ENCODE measurements around the gene RGS6.

RGS6 gene

DNA sequence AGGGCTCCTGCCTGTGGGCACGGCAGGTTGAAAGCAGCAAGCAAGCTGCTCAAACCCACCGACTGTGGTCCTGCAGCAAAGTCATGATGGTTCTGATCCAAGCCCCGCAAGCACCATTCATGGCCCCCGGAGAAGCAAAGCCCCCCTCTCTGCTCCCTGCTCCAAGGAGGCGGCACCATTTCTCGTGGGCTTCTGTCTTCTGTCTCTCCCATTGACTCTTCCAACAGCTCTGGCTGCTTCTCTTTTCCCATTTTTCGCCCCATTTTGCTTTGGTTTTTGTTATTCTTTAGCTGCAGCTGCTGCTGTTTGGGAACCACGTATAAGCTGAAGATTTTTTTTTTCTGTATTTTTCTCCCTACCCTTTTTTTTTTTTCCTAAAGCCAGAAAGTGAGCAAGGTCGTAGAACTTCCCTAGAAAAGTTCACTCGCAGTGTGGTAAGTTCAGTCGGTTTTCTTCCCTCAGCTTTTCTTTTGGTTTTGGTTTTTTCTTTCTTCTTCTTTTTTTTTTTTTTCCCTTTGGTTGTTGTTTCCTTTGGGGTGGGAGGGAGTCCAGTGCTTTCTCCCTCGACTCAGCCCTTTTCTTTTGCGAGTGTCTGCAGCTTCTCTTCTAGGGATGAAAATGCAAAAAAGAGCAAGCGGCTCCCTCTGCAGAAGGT is 607.6 kb downstream of the RGS6 start:
- DNase-seq = no peak

DNA sequence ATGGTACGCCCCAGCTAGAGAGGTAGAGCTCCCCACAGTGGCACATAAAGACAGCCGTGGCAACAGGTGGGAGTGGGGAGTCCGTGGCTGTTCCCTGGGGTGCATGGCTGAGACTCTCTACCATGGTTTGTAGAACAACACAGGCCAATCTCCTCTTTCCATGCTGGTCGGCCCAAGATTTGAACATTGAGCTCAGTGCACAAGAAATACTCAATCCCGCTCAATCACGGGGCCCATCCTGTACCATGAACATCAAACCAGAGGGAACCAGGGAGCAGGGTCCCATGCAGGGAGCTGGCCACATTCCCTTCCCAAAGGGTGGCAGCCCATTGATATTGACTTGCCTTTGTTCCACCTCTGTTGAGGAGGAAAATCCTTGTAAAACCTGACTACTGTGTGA is 608.6 kb downstream of the RGS6 start:
- DNase-seq = no peak

DNA sequence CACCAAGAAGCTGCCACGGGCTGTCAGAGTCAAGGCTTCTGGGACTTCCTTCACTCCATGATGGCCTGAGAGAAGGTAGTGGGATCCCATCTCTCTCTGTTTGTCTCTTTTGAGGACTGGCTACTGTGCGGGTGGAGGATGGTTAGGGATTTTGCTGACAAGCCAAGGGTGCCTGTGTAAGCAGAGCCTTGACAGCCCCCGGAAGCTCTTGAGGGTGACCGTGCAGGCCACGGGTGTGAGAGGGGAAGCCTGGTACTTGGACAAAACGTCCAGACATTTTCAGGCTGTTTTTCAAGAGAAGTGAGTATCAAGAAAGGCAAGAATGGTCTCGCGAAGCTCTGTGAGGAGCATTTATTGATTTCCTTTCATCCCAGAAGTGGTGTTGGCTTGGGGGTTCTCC is 609.3 kb downstream of the RGS6 start:
- DNase-seq = no peak

DNA sequence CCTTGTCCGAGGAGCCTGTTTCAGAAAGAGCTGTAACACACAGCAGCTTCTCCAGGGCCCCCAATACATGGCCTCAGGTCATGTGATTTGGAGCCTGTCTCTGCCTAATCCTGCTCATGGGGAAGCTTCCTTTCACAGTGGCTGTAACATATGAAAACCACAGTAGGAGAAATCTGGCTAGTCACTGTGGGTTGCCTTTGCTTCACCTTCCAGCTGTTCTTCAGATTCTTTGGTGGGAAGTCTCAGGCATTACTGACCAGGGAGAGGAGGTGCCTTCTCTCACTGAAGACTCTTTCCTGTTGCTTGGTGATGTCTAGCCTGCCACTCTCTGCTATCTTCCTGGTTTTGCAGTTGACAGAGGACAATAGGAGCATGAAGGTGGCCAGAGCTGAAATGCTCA is 611.1 kb downstream of the RGS6 start:
- DNase-seq = no peak

DNA sequence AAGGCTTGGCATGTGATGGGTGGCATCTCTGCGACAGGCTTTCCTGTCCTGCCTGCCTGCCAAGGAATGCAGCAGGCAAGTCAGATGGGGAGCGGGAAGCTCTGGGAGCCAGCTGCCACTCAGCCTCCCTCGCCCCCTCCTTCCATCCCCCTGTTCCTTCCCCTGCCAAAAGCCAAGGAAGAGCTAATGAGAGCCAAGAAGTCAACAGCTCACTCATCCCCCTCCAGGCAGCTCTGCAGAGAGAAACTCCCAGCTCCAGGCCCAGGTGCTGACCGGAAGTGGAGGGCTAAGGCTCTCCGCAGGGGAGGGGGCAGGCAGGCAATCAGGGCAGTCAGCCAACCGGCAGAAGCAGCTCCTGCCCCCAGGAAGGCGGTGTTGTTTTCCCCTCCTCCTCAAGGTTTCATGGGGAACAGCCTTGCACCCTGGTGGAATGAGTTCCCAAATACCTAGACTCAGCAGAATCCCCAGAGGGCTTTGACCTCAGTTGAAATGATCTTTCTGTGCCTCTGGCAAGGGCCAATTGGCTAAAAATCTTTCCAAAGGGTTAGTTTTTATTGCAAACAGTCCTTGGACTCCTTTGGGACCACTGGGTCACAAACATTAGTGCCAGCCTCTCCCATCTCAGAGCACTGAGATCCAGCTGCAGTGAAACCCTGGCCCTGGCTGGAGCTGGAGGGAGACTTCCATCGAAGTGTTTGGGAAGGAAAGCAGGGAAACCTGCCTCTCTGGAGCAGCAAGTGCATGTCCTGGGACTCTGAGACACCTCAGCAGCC is 612.6 kb downstream of the RGS6 start:
- DNase-seq = no peak

DNA sequence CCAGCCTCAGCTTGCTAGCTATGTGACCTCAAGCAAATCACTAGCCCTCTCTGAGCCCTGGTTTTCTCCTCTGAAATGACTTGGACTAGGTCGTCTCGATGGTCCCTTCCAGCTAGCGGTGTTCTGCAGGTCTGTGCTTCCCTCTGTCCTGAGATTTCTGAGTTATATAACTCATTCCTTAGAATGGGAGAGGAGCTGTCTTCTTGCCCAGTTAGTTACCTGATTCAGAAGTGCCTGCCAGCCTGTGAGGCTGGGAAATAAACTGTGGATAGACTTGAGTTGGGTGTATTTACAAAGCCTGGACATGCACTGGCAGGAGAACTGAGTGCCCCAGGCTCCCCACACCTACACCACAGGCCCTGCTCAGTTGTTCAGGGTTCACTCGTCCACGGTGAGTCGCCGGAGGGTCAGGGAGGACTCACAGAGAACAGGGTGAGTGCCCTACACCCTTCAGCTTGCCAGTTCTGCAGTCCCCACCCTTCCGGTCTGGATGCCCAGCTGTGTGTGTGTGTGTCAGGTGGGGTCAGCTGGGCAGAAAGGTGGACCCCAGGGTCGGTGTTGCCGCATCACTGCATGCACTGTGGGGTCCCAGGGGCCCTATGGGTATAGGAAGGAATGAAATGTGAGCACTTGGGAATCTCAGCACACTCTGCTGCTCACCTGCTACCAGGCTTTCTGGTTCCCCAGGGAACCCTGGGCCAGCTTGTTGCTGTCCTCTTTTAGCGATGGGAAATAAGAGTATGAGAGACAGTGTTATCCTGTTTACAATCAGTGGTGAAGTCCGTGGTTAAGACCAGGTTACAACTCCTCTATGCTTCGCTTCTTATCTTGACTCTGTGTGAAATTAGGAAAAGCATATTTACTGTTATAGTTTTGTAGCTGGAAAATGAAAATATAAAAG is 613.4 kb downstream of the RGS6 start:
- DNase-seq = peak; percentile 2

DNA sequence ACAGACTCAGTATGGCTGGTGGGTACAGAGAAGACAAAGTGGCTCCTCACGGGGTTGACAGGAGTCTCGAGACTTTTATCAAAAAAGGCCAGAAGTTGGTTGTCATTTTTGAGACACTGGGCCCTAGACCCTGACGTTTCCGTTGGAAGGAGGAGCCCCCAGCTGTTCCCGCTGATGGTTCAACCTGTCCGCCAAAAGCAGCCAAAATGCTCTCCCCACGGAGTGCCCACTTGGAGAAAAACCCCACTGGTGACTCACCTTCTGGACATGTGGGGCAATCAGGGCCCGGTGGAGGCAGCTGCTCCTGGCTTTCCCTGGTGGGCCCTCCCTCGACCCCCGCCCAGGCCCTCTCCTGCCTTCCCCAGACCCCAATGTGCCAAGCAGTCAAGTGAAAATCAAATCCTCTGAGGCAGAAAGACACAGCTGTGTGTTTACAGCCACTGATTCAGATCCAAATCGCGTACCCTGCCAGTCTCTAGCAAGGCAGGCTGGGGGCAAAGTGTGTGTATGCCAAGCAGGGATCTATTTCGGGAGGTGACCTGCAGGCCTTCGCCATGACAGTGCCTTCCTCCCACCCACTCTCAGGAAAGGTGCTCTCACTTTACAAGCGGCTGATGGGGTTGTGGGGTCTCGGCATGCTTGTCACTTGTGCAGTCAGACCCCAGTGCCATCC is 614.3 kb downstream of the RGS6 start:
- no peak for DNase-seq

- no peak for DNase-seq
These were observed 615.8 kb downstream of the RGS6 start for GRCh38 chr14:72547999-72548398.

DNA sequence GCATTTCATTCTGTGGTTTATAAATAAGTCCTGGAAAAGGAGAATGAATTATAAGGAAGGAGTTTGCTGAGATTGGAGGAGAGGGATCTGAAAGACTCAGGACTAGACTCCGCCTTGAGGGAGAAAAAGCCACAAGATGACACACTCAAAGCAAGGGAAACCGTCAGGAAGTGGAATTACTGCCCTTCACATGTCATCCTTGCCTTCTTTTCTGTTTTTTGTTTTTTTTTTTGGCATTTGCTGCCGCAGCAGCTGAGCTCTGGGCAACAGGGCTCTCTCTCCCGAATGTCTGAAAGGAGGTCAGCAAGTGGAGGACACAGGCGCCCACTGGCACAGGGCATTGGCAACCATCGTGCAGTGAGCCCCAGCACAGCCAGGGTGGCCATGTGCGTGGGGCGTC is 616.8 kb downstream of the RGS6 start:
- DNase-seq = no peak

GRCh38 chr14:72549854-72550253 is 617.6 kb downstream of the RGS6 start:
- DNase-seq = no peak

DNA sequence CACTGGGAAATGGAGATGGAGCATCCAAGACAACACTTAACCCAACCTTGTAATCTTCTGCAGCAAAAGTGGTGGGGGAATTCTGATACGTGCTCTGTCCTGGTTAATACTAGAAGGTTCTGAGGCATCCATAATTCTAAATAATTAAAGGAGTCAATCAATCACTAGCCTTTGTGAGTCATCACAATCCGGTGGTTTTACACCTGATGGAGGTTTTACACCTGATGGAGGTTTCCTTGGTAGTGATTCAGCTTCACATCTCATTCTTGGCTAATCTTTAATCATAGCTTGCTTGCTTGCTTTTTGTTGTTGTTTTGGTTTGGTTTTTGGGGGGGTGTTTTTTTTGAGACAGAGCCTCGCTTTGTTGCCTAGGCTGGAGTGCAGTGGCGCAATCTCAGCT is 618.3 kb downstream of the RGS6 start:
- DNase-seq = no peak

DNA sequence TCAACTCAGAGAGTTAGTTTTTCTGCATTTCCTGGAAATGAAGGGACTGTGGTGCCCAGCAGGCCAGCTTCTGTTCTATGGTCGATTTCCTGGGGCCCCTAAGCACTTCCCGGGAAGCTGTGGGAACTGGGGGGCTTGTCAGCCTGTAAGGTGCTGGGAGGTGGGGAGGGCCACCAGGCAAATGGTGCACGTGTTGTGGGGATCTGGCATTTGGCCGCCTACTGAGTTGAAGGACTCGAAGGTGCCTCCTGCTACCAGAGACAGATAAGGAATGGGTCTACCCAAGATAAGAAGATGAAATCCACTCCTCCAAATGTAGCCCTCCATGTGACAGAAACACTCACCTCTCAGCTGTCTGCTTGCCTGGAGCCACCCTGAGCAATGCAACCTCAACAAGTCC is 620.0 kb downstream of the RGS6 start:
- DNase-seq = no peak

DNA sequence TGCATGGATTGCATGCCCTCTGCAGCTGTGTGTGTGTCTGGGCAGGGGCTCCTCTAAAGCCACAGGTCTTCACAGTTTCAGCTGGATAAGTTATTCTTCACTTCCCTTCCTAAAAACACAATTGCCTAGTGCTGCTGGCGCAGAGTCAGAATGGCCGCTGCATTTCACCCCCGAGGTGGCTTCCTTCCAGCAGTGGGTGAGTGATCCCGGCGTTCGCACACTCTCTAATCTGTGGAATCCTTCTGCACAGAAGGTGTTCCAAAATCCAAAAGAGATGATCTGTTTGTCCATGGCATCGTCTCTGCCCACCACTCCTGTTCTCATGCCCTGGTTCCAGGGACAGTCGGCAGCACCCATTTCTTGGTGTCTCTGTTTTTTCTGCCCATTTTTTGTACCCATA is 620.9 kb downstream of the RGS6 start:
- DNase-seq = no peak

GRCh38 chr14:72553656-72554055 is 621.4 kb downstream of the RGS6 start:
- DNase-seq = no peak

GRCh38 chr14:72554401-72554800 is 622.2 kb downstream of the RGS6 start:
- DNase-seq = no peak

GRCh38 chr14:72554994-72555608 is 622.9 kb downstream of the RGS6 start:
- peak; percentile 32 for DNase-seq

- no peak for DNase-seq
These were observed 623.4 kb downstream of the RGS6 start for GRCh38 chr14:72555609-72556000.

- no peak for DNase-seq
These were observed 625.4 kb downstream of the RGS6 start for GRCh38 chr14:72557671-72558070.

DNA sequence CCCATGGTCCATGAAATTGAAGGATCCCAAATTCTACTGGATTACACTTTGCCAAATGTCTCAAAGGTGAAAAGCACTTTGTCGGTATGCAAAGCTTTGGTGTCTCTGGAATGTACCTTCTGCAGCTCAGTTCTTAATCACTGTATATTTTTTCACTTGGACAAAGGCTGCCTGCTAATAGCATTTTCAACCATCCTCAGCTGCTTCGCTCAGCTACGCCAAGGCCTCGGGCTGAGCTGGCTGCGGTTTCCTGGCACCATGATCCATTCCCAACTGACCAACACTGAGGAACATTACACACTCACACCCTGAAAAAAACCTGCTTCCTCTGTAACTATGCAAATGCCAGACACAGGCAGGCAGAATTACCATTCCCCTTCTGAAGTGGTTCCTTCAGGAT is 626.5 kb downstream of the RGS6 start:
- DNase-seq = no peak

GRCh38 chr14:72559202-72559601 is 627.0 kb downstream of the RGS6 start:
- no peak for DNase-seq

GRCh38 chr14:72559669-72560255 is 627.5 kb downstream of the RGS6 start:
- DNase-seq = no peak

DNA sequence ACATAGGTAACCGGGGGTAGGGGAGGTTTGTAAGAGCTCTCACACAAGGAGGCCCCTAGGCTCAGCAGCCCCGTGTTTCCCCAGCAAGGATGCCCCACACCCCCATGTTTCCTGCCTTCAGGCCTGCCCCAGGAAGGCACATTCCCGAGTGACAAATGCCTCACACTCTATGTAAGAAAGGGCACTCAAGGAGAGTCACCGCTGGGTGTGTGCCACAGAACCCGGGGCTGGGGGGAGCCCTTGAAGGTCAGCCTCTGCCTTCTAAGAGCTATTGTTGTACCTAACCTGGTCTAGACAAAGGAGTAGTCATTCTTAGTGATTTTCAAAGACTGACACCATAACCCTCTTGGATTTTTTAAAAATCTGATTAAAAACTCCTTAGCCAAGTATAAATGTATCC is 628.1 kb downstream of the RGS6 start:
- no peak for DNase-seq
